CD4-positive, alpha-beta T cell treated with Interleukin-15 for 1 hour (primary cell): Measurements from ENCODE around the gene EPYC.
"Not testable (repeated sequence)": the region's sequence is repeated elsewhere in the genome, so short reads cannot be mapped to it uniquely, and the experiment has no call there.

Experiments
- DNase-seq: peaks from one replicate; pipeline ENCODE4 v3.0.0-alpha.2; 2020

EPYC gene

DNA sequence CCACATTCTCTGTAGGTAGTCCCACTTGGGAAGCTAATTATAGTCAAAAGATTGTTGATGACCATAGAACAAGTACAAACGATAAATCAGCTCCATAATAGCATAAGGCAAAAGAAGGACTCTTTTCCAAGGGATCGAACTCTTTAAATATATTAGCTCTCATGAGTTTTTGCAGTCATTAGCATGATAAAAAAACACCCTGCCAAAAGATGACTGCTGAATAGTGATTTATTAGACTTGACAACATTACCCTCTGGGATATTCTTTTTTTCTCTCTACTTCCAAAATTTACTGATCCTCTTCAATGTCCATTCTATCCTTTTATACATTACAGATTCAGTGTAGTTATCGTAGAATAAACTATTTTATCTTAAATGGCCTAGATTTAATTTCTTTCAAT lies 14.2 kb downstream of the EPYC start:
- DNase-seq: no peak

DNA sequence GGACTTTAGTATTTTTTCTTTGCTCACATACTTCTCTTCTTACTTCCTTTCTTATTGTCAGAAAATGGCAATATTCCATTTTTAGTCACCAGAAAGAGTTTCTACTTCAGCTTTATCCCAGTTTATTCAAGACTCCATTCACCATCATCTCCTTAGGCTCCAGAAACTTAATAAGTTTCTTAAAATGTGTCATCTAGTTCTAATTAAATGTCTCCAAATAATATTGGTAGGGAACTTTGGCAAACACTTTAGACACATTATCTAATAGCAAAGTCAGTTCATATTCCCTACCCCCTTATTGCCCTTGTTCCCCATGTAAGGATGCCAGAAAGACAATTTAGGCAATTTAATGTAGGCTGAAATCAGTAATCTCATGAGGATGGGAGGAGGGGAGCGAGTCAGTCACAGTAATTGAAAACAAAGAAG lies 15.1 kb downstream of the EPYC start:
- DNase-seq: no peak

DNA sequence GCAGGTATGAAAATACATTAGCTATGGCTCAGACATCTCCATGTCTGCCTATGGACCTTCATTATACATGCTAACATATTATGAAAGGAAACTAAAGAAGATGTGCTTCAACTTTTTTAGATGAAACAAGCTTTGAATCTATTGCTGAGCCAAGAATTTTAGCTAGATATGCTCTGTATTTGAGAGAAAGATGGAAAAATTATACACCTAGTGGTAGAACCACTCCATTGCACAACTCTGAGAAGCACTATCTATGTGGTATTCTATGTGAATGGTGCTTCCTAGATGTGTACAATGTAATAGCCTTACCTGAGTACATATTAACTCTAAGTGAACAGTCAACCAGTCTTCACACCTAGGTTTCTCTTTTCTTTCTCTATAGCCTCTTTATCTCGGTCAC lies 17.3 kb downstream of the EPYC start:
- DNase-seq: no peak

DNA sequence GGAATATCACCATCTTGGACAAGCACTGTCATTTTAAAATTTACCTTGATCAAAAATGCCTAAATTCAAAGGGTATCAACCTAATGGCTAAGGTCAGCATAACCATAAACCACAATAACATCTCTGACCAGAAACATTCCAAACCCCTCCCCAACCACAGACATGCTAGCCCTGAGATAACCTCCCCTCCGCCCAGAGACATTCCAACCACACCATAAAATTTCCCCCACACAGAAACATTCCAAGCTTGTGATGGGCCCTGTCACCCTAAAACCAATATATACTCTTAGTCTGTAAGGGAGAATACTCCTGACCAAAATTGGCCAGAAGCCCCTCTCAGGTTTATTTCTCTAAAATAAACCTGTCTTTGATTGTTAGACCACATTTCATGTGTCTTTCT lies 17.7 kb downstream of the EPYC start:
- no peak for DNase-seq

DNA sequence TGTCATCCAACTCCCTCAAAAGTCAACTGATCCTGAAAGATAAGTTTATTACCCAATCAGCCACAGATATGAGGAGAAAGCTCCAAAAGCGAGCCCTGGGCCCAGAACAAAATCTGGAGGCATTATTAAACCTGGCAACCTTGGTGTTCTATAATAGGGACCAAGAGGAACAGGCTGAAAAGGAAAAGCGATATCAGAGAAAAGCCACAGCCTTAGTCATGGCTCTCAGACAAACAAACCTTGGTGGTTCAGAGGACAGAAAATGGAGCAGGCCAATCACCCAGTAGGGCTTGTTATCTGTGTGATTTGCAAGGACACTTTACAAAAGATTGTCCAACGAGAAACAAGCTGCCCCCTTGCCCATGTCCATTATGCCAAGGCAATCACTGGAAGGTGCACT lies 19.4 kb downstream of the EPYC start:
- DNase-seq: not testable (repeated sequence)

DNA sequence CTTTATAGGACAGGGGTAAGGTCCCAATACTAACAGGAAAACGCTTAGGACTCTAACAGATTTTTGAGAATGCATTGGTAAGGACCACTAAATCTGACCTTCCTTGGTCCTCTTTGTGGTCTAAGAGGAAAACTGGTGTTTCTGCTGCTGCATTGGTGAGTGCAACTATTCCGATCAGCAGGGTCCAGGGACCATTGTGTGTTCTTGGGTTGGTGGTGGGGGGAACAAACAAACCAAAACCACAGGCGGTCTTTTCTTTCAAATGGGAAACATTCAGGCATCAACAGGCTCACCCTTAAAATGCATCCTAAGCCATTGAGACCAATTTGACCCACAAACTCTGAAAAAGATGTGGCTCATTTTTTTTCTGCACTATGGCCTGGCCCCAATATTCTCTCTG lies 20.7 kb downstream of the EPYC start:
- no peak for DNase-seq

DNA sequence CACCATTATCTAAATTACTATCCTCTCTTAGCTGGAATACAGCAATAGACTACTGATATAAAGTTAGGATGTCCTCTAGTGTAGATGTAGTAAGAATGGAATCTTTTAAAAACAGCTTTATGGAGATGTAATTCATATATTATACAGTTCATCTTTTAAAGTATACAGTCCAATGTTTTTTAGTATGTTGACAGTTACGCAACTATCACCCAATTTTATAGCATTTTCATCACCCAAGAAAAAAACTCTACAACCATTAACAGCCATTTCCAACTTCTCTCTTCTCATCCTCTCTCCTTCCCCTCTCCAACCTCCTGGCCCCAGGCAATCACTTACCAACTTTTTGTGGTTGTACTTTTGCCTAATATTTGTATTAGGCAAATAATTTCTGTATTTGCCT lies 22.6 kb downstream of the EPYC start:
- DNase-seq: no peak

DNA sequence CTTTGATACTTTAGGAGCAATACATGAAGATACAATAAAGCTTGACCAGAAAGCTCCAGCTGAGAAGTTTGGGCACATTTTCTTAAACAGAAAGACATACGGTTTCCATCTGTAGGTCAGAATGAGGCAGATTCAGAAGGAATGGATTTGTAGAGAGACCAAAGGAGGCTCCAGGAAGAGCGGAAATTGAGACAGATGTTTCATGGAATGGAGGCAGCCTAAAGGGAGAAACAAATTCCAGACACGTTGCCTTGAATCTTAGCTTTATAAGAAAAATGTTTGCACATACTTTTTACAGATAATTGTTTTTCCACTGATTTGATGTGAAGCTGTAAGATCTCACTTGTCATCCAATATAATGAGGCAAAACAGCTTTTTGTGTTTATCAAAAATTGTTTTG lies 24.8 kb downstream of the EPYC start:
- DNase-seq: no peak

DNA sequence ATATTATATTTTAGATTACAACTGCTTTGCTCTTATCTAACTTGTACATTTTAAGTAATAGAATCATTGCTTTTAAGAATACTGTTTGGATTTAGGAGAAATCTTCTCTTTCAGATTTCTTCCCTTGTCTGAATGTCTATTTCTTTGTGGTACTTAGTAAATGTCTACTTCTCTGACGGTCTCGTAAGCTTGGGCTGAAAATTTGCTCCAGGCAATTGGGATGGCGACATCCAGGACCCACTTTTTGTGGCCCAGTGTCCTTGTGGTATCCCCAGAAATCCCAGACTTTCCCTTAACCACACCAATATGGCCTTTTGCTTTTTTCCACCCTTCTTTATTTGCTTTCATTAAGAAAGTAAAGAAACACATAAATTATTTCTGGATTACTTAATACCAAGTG lies 25.8 kb downstream of the EPYC start:
- DNase-seq: no peak

DNA sequence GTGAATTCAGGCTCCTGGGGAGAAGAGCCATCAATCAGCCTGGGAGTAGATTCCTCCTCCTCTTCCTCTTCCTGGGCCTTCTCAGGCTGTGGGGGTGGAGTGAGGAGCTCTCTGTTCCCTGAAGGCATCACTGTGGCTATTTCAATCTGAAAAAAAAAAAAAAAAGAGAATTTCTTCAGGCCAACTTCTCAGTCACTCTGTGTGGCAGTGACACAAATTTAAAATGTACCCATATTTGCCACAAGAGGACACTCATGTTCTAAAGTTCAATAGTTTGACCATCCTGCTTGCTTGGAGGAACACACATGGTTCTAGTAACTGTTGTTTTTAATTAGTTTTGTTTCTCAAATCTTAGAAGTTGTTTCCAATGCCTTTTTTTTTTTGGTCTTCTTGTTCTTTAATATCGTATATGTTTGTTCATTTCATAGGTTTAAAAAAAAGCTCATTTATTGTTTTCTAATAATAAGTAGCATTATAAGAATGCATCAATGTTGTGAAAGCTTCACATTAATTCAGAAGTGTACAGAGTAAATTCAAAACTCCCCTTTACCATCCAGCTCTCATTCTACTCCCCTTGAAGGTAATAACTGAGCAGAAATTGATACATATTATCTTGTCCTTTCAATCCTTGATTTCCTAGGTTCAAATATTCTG lies 26.5 kb downstream of the EPYC start:
- DNase-seq: no peak

DNA sequence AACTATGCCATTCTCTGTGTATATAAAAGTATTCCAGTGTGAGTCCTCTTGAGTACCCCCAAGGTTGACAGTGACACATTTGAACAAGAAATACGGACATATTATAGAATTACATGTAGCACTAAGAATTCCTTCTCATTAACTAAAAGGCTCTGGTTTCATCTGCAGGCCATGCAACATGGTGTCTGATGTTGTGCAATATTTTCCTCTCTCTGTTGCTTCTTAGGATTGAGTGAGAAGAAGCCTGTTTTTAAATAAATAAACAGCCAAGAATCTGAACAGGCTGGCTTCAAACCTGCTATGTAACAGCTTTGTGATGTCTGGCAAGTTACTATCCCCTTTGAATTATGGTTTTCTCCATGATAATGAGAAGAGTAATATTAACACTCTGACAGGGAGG lies 27.5 kb downstream of the EPYC start:
- no peak for DNase-seq

DNA sequence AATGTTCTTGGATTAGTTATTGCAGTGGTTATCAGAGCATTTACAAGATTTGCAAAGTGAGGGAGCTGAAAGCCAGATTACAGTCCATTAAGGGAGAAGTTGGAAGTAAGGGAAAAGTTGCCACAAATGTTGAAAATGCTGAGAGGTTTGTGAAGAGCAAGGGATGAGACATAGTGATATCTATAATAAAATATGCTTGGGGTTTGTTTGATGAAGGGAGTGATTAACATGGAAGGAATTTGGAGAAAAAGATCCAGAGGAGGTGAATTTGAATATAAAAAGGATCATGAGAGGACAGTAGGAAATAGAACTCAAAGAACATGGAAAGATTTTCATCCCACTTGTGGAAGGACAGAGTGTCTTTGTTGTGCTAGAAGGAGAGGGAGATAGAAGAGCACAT lies 30.5 kb downstream of the EPYC start:
- DNase-seq: no peak

DNA sequence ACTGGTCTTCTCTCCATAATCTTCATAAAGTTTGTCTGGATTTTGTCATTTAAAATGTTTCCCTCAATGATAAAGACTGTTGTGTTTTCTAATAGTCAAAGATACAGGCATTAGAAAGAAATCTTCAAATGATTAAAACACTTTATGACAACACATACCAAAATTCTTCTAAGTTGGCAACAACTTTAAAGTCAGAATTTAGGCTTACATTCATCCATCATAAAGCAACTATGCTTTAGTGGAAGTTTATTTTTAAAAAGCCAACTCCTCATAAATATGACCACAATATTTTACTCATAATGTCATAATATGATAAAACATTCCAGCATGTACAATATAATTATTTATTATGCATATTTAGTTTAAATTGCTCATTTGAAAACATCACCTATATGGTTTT lies 32.5 kb downstream of the EPYC start:
- DNase-seq: no peak

DNA sequence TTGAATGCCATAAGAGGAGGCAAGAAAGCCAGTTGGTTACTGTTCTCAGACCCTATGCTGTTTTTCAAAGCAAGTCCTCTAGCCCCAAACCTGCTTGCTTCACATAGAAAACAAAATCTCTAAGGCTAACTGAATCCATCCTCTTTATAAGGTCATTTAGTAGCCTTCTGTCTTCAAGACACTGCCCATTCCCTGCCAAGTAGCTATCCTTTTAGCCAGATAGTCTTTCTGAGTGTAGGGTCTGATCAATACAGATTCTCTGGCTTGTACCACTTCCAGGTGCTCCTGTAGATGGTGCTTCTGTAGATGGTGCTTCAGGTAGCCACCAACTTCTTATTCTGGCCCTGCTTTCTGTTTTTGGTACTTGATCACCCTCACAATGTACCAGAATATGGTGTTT lies 33.9 kb downstream of the EPYC start:
- no peak for DNase-seq

DNA sequence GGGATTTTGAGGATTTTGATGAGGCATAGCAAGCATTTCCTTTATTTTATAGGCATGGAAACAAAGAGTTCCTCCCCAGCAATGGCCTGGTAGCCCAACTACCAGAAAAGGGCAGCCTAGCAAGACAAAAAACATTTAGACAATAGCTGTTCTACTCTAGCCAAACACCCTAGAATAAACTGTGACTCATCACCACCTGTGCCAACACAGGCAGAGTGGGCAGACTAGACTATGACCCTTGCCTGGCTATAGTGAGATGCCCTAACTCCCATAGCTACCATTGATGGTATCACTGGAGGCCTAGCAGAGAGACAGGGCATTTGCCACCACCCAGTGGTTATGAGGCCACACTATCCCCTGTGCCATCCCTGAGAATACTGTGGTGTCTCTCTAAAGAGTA lies 34.3 kb downstream of the EPYC start:
- no peak for DNase-seq

DNA sequence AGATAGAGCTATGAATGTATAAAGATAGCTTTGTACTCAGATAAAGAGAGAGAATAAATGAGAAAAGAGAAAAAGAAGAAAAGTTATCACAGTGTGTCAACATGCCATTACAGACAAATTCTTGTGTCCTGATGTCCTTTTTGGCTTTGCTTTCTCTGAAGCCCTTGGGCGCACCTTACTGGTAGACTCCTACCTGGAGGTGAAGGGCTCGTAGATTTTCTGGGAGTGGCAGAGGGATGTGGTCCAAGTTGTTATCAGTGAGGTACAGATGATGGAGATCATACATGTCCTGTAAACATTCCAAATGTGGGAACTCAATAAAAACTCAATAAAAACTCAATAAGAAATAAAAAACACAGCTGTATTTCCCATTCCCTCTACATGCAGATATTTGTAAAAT lies 34.9 kb downstream of the EPYC start:
- DNase-seq: no peak

DNA sequence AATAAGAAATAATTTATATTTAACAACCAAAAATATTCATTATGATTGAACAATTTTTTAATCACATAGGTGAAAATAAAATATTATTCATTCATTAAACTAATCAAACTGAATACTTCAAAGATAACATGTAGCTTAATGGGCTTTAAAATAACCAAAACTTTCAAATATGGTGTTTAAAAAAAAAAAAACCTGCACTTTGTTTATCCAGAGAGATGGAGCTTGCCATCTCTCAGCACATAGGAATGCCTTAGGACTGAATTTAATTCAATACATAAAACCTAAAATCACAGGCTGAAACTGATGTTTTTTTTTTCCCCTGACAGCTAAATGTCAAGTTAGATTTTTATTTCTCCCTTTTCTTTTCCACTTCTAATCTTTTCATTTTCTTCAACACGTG lies 35.4 kb downstream of the EPYC start:
- DNase-seq: no peak

DNA sequence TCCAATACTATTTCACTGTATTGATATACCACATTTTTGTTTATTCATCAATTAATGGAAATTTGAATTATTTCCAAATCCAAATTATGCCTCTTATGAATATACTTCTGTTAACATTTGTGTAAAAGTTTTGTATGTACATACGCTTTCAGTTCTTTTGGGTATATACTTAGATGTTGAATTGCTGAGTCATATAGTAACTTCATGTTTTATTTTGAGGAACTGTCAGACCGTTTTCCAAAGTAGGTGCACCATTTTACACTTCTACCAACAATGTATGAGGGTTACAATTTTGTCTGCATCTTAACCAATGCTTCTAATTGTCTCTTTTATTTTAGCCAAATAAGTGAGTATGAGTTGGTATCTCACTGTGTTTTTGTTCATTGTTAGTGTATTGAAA lies 39.6 kb downstream of the EPYC start:
- no peak for DNase-seq

DNA sequence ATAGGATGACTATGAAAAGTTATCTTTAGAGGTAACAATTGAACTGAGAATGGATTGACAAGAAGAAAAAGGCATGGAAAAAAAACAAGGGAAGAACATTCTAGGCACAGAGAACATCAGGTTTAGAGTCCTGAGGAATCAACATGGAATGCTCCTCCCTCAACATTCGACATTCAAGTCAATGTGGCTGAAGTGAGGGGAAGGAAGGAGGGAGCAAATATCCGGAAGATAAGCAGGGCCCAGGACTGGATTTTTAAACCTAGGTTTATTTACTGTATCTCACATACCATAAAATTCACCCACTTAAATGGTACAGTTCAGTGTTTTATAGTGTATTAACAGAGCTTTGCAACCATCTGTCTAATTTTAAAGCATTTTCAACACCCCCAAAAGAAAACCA lies 40.2 kb downstream of the EPYC start:
- no peak for DNase-seq

DNA sequence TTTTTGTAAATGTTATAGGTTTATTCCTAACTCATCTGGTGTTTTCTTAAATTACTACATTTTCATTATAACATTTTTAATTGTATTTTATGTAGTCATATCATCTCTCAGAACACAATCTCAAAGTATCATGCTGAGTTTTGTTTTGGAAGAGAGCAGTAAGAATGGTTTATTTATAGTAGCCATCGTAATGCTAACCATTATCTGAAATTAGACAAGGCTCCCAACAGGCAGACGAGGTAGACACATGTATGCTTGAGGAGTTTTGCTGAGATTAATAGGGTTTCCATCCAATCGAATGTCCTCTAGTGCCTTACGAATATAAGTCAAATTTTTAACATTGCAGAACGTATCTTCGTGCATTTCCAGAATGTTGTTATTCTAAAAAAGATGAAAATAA lies 40.8 kb downstream of the EPYC start:
- no peak for DNase-seq

DNA sequence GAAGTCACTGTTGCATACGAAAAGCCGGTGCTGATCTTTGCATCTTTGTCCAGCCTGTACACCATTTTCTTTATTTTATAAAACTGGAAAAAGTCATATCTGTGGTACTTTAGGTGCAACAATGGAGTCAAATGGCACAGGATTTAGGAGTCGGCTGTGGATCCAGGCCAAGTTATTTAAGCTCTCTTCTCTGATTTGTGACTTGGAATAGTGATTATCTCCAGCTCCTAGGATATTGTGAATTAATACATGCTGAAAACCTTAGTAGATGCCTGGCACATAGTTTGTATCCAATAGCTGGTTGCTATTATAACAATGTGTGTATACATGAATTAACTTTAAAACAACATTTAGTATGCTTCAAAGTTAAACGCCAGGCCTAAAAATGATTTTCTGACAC lies 43.6 kb downstream of the EPYC start:
- DNase-seq: no peak

DNA sequence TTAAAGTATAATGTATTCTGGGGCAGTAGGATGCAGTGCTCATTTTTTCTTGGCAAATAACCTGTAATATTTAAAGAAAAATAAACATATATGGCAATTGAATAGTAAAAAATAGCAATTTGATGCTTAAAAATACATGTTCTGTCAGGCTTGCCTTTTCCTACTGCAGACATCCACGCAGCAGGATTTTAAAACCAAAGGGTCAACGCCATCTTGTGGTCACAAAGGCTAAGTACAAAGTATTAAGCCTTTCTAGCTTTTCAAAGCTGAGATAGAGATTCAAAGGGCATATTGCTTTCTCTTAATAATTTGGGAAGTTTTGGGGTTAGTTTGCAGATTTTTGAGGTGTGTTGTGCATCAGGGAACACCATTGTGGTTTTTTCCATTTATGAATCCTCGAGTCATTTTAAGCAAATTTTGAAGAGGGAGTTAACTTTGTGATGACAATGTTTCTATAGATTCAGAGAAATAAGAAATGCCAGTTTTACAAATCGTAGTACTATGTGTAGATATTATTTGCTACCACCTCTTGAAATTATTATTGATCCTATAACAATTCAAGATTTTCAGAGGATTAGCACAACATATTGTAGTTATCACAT lies 45.1 kb downstream of the EPYC start:
- no peak for DNase-seq

DNA sequence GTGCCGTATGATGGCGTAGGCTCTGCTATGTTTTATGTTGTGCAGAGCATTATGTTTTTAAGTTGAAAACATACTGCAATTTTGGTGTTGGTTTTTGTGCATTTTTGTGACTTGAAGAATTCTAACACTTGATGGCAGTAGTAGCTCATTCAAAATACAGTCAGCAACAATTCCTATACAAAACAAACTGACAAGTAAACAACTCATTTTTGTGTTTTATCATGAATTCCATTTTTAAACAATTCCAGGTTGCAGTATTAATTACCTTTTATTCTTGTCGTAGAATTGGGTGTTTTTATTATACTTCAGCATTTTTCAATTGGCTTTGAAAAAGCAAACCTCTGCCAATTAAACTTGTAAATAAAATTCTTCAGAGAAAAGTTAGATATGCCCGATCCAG lies 45.7 kb downstream of the EPYC start:
- no peak for DNase-seq

DNA sequence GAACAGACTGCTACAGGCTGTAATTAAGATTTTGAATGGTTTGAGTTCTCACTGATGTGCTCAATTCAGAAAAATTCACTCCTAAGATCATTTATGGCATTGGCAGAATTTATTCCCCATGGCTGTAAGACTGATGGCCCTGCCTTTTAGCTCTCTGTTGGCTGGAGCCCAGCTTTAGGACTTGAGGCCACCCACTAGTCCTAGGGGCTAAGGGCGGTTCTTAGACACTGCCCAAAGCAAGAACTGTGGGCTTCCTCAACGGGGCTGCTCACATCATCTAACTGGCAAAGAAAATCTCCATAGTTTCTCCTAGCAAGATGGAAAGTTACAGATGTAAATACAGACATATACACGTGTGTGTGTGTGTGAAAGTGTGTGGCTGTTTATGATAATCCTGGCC lies 46.4 kb downstream of the EPYC start:
- no peak for DNase-seq

DNA sequence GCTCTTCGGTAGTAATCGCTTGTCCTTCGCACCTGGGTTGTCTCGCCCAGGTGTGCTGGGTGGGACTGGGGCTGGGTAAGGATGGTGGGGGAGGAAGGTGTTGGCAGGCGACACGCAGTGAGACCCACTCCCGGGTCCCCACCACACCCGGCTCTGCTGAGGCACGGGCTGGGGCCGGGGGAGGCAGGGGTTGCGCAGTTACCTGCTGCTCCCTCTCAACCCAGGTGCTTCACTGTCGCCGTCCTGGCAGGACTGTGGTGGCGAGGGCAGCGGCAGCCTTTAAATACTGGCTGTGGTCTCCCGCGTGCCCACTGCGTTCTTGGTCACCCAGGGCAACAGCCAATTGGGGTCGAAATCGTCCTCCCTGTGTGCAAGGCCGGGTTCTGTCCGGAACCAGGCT lies 49.9 kb downstream of the EPYC start, which contains the start of gene CCER1:
Gene CCER1 (minus strand): TSS at position 256 of the 400 bp plus-strand sequence. CDS start 434 bp downstream, outside the sequence.
- no peak for DNase-seq
